ENCODE results near the gene TUBA4B.

TUBA4B gene

GRCh38 chr2:219206328-219207133 is 46.5 kb upstream of the TUBA4B start, which contains the start of gene ZFAND2B:
TSS of gene ZFAND2B (plus strand) at chr2:219206782. CDS start at chr2:219206988, 206 bp downstream.
- TF ChIP-seq FOXM1 (IDR thresholded peaks at IDR 0.05; ENCODE audit: borderline replicate concordance, low read depth): no peak
- no peak for TF ChIP-seq NFIC (IDR thresholded peaks at IDR 0.05)
- TF ChIP-seq TEAD4 (IDR thresholded peaks at IDR 0.05): no peak
- TF ChIP-seq CREB1 (IDR thresholded peaks at IDR 0.05; ENCODE audit: low read depth): peak; percentile 49; the same call in 1 of the 2 replicates
- no peak for TF ChIP-seq EP300 (IDR thresholded peaks at IDR 0.05; ENCODE audit: borderline replicate concordance)
- peak; percentile 9; the same call in 1 of the 2 replicates for TF ChIP-seq TCF12 (IDR thresholded peaks at IDR 0.05; ENCODE audit: low read depth)
- TF ChIP-seq RAD21 (IDR thresholded peaks at IDR 0.05; ENCODE audit: low read depth): no peak
- no peak for TF ChIP-seq ZBTB7A (IDR thresholded peaks at IDR 0.05; ENCODE audit: low read depth)
- TF ChIP-seq MAX (IDR thresholded peaks at IDR 0.05): peak; percentile 72
- 0 out of 2 replicates have a peak, but pooled peaks have one; percentile 2 for TF ChIP-seq USF1 (IDR thresholded peaks at IDR 0.05)
- no peak for TF ChIP-seq EGR1 (IDR thresholded peaks at IDR 0.05)
- no peak for TF ChIP-seq CEBPB (IDR thresholded peaks at IDR 0.05)
- TF ChIP-seq TAF1 (IDR thresholded peaks at IDR 0.05; ENCODE audit: low read depth): peak; percentile 84
- TF ChIP-seq, protein P1, sequence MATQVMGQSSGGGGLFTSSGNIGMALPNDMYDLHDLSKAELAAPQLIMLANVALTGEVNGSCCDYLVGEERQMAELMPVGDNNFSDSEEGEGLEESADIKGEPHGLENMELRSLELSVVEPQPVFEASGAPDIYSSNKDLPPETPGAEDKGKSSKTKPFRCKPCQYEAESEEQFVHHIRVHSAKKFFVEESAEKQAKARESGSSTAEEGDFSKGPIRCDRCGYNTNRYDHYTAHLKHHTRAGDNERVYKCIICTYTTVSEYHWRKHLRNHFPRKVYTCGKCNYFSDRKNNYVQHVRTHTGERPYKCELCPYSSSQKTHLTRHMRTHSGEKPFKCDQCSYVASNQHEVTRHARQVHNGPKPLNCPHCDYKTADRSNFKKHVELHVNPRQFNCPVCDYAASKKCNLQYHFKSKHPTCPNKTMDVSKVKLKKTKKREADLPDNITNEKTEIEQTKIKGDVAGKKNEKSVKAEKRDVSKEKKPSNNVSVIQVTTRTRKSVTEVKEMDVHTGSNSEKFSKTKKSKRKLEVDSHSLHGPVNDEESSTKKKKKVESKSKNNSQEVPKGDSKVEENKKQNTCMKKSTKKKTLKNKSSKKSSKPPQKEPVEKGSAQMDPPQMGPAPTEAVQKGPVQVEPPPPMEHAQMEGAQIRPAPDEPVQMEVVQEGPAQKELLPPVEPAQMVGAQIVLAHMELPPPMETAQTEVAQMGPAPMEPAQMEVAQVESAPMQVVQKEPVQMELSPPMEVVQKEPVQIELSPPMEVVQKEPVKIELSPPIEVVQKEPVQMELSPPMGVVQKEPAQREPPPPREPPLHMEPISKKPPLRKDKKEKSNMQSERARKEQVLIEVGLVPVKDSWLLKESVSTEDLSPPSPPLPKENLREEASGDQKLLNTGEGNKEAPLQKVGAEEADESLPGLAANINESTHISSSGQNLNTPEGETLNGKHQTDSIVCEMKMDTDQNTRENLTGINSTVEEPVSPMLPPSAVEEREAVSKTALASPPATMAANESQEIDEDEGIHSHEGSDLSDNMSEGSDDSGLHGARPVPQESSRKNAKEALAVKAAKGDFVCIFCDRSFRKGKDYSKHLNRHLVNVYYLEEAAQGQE (IDR thresholded peaks at IDR 0.05; ENCODE audit: low read depth): no peak
- peak; percentile 16; the same call in 1 of the 2 replicates for TF ChIP-seq YY1 (IDR thresholded peaks at IDR 0.05; ENCODE audit: low read depth)

DNA sequence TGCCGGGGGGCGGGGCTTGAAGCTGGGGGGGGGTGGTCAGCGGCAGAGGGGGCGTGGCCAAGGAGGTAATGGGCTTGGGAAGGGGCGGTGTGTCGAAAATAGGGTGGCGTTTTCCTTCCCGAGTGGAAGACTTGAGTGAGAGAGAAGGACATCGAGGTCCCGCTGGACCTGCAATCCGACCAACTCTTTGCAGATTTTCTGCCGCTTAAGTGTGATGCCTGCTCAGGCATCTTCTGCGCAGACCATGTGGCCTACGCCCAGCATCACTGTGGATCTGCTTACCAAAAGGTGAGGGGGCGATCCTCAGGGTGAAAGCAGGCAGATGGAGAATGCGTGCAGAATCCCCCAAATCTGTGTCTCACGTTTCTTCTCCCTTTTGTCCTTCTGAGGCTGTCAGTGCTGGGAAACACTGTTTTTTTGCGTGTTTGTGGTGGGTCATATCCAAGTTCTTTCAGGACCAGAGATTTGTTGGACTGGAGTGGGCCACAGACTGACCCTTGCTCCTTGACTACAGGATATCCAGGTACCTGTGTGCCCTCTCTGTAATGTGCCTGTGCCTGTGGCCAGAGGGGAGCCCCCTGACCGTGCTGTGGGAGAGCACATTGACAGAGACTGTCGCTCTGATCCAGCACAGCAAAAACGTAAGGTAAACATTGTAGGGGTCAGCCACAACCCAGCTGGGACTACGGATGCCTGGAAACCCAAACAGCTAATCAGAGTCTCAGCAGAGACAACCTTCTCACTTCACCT is 45.7 kb upstream of the TUBA4B start:
- TF ChIP-seq, protein P1 (IDR thresholded peaks at IDR 0.05; ENCODE audit: low read depth): no peak
- no peak for TF ChIP-seq TCF12 (IDR thresholded peaks at IDR 0.05; ENCODE audit: low read depth)
- no peak for TF ChIP-seq USF1 (IDR thresholded peaks at IDR 0.05)
- no peak for TF ChIP-seq CREB1 (IDR thresholded peaks at IDR 0.05; ENCODE audit: low read depth)
- TF ChIP-seq YY1 (IDR thresholded peaks at IDR 0.05; ENCODE audit: low read depth): no peak
- TF ChIP-seq NFIC (IDR thresholded peaks at IDR 0.05): no peak
- no peak; the same call in 1 of the 2 replicates for TF ChIP-seq MAX (IDR thresholded peaks at IDR 0.05)
- no peak for TF ChIP-seq ZBTB7A (IDR thresholded peaks at IDR 0.05; ENCODE audit: low read depth)
- no peak for TF ChIP-seq EGR1 (IDR thresholded peaks at IDR 0.05)
- no peak for TF ChIP-seq FOXM1 (IDR thresholded peaks at IDR 0.05; ENCODE audit: borderline replicate concordance, low read depth)
- TF ChIP-seq RAD21 (IDR thresholded peaks at IDR 0.05; ENCODE audit: low read depth): no peak

DNA sequence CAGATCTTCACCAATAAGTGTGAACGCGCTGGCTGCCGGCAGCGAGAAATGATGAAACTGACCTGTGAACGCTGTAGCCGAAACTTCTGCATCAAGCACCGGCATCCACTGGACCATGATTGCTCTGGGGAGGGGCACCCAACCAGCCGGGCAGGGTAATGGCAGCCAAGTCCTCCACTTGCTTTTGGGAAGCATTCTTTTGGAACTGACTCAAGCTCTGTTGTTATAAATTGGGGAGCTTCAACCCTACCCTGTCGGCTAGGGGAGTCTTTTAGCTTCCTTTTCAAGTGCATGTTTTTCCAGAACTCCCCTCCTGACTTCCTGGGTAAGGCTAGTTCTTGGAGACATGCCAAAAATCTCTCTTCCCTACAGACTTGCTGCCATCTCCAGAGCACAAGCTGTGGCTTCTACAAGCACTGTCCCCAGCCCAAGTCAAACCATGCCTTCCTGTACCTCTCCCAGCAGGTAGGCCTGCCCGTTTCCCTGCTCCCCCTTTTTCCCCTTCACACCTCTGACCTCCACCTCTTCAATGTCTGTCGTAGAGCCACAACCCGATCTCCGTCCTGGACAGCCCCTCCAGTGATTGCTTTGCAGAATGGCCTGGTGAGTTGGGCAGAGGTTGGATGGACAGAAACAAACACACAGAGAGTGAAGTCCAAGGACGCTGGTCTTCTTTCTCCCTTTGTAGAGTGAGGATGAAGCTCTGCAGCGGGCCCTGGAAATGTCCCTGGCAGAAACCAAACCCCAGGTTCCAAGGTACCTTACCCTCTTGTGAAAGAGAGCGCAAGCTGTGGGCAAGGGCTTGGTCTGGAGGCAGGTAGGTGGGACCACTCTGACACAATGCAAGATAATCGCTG is 44.9 kb upstream of the TUBA4B start:
- TF ChIP-seq ZBTB7A (IDR thresholded peaks at IDR 0.05; ENCODE audit: low read depth): no peak
- no peak for TF ChIP-seq USF1 (IDR thresholded peaks at IDR 0.05)
- TF ChIP-seq NFIC (IDR thresholded peaks at IDR 0.05): peak; percentile 51

Measured in Ishikawa (cell line).